ENCODE results near the gene DYDC2. TPM values are rescaled to one million over a fixed set of nuclear protein-coding genes. Genes with fewer than 3 reads are reported as not detected.

DYDC2 gene
- total RNA-seq, 1 donor from 2014 or later = not detected

GRCh38 chr10:80409121-80409520, 52.5 kb downstream of the DYDC2 start:
- peaks cover 42 to 48% (median 46%) of the 10 kb centered on the region in 3 donors for H3K4me1 ChIP-seq (ENCODE audit: control insufficient read depth in 3 of 3, insufficient read depth in 3 of 3, low read length in 3 of 3)
- peak overlapping the region; percentile 75 for H3K27ac ChIP-seq (ENCODE audit: low read depth, low read length)
- H3K9me3 ChIP-seq (ENCODE audit: control insufficient read depth in 3 of 3, low read length in 3 of 3) = no peaks in the 10 kb centered on the region
- H3K36me3 ChIP-seq (ENCODE audit: control insufficient read depth in 3 of 3, insufficient read depth in 3 of 3, low read length in 3 of 3) = no peaks in the 10 kb centered on the region
- H3K27me3 ChIP-seq (ENCODE audit: control insufficient read depth in 3 of 3, insufficient read depth in 3 of 3, low read length in 3 of 3) = no peaks in the 10 kb centered on the region
- H3K9ac ChIP-seq (ENCODE audit: low read depth in 1 of 3, low read length in 3 of 3) = peak overlapping the region; percentile 73 to 85 (median 74)
- peak overlapping the region; percentile 76 to 86 (median 86) for H3K4me3 ChIP-seq (ENCODE audit: low read length in 3 of 3)

- H3K27me3 ChIP-seq (ENCODE audit: control insufficient read depth in 3 of 3, insufficient read depth in 3 of 3, low read length in 3 of 3) = no peaks in the 10 kb centered on the region
- H3K36me3 ChIP-seq (ENCODE audit: control insufficient read depth in 3 of 3, insufficient read depth in 3 of 3, low read length in 3 of 3) = no peaks in the 10 kb centered on the region
- H3K9ac ChIP-seq (ENCODE audit: low read depth in 1 of 3, low read length in 3 of 3) = peak overlapping the region in 1 of 3 donors; percentile 54
- H3K4me1 ChIP-seq (ENCODE audit: control insufficient read depth in 3 of 3, insufficient read depth in 3 of 3, low read length in 3 of 3) = peaks cover 49 to 56% (median 55%) of the 10 kb centered on the region in 3 donors
- H3K9me3 ChIP-seq (ENCODE audit: control insufficient read depth in 3 of 3, low read length in 3 of 3) = no peaks in the 10 kb centered on the region
- H3K27ac ChIP-seq (ENCODE audit: low read depth, low read length) = no peak overlapping the region
- peak overlapping the region in 1 of 3 donors; percentile 22 for H3K4me3 ChIP-seq (ENCODE audit: low read length in 3 of 3)
Observed at GRCh38 chr10:80410122-80410521, 53.5 kb downstream of the DYDC2 start.

GRCh38 chr10:80410578-80411145, 54.1 kb downstream of the DYDC2 start:
- no peak overlapping the region for H3K27ac ChIP-seq (ENCODE audit: low read depth, low read length)
- H3K4me3 ChIP-seq (ENCODE audit: low read length in 3 of 3) = no peak overlapping the region

GRCh38 chr10:80411267-80411668, 54.7 kb downstream of the DYDC2 start:
- no peaks in the 10 kb centered on the region for H3K27me3 ChIP-seq (ENCODE audit: control insufficient read depth in 3 of 3, insufficient read depth in 3 of 3, low read length in 3 of 3)
- H3K4me1 ChIP-seq (ENCODE audit: control insufficient read depth in 3 of 3, insufficient read depth in 3 of 3, low read length in 3 of 3) = peaks cover 52 to 67% (median 60%) of the 10 kb centered on the region in 3 donors
- no peaks in the 10 kb centered on the region for H3K36me3 ChIP-seq (ENCODE audit: control insufficient read depth in 3 of 3, insufficient read depth in 3 of 3, low read length in 3 of 3)
- H3K9ac ChIP-seq (ENCODE audit: low read depth in 1 of 3, low read length in 3 of 3) = peak overlapping the region in 1 of 3 donors; percentile 25
- no peak overlapping the region for H3K27ac ChIP-seq (ENCODE audit: low read depth, low read length)
- H3K4me3 ChIP-seq (ENCODE audit: low read length in 3 of 3) = no peak overlapping the region
- H3K9me3 ChIP-seq (ENCODE audit: control insufficient read depth in 3 of 3, low read length in 3 of 3) = no peaks in the 10 kb centered on the region

More at GRCh38 chr10:80410578-80411145, 54.1 kb downstream of the DYDC2 start:
- no peaks in the 10 kb centered on the region for H3K27me3 ChIP-seq (ENCODE audit: control insufficient read depth in 3 of 3, insufficient read depth in 3 of 3, low read length in 3 of 3)
- H3K9ac ChIP-seq (ENCODE audit: low read depth in 1 of 3, low read length in 3 of 3) = peak overlapping the region in 1 of 3 donors; percentile 54
- peaks cover 46 to 61% (median 56%) of the 10 kb centered on the region in 3 donors for H3K4me1 ChIP-seq (ENCODE audit: control insufficient read depth in 3 of 3, insufficient read depth in 3 of 3, low read length in 3 of 3)
- no peaks in the 10 kb centered on the region for H3K9me3 ChIP-seq (ENCODE audit: control insufficient read depth in 3 of 3, low read length in 3 of 3)
- H3K36me3 ChIP-seq (ENCODE audit: control insufficient read depth in 3 of 3, insufficient read depth in 3 of 3, low read length in 3 of 3) = no peaks in the 10 kb centered on the region

- Histone ChIP-seq H3K27ac (ENCODE audit: low read depth, low read length) (no peak overlapping the region), H3K9ac (ENCODE audit: low read depth in 1 of 3, low read length in 3 of 3) (peak overlapping the region in 1 of 3 donors; percentile 25)
Observed at GRCh38 chr10:80411681-80412220, 55.2 kb downstream of the DYDC2 start.

GRCh38 chr10:80412486-80412885, 55.9 kb downstream of the DYDC2 start:
- Histone ChIP-seq H3K27me3 (ENCODE audit: control insufficient read depth in 3 of 3, insufficient read depth in 3 of 3, low read length in 3 of 3) (no peaks in the 10 kb centered on the region), H3K9ac (ENCODE audit: low read depth in 1 of 3, low read length in 3 of 3) (no peak overlapping the region), H3K27ac (ENCODE audit: low read depth, low read length) (no peak overlapping the region), H3K4me1 (ENCODE audit: control insufficient read depth in 3 of 3, insufficient read depth in 3 of 3, low read length in 3 of 3) (peaks cover 59 to 72% (median 63%) of the 10 kb centered on the region in 3 donors), H3K36me3 (ENCODE audit: control insufficient read depth in 3 of 3, insufficient read depth in 3 of 3, low read length in 3 of 3) (no peaks in the 10 kb centered on the region), H3K4me3 (ENCODE audit: low read length in 3 of 3) (no peak overlapping the region), H3K9me3 (ENCODE audit: control insufficient read depth in 3 of 3, low read length in 3 of 3) (no peaks in the 10 kb centered on the region)

More at GRCh38 chr10:80411681-80412220, 55.2 kb downstream of the DYDC2 start:
- H3K4me1 ChIP-seq (ENCODE audit: control insufficient read depth in 3 of 3, insufficient read depth in 3 of 3, low read length in 3 of 3) = peaks cover 57 to 72% (median 63%) of the 10 kb centered on the region in 3 donors
- no peaks in the 10 kb centered on the region for H3K36me3 ChIP-seq (ENCODE audit: control insufficient read depth in 3 of 3, insufficient read depth in 3 of 3, low read length in 3 of 3)
- no peaks in the 10 kb centered on the region for H3K27me3 ChIP-seq (ENCODE audit: control insufficient read depth in 3 of 3, insufficient read depth in 3 of 3, low read length in 3 of 3)
- H3K9me3 ChIP-seq (ENCODE audit: control insufficient read depth in 3 of 3, low read length in 3 of 3) = no peaks in the 10 kb centered on the region
- no peak overlapping the region for H3K4me3 ChIP-seq (ENCODE audit: low read length in 3 of 3)

GRCh38 chr10:80413271-80413996, 56.9 kb downstream of the DYDC2 start:
- Histone ChIP-seq H3K4me1 (ENCODE audit: control insufficient read depth in 3 of 3, insufficient read depth in 3 of 3, low read length in 3 of 3) (peaks cover 58 to 67% (median 59%) of the 10 kb centered on the region in 3 donors), H3K27ac (ENCODE audit: low read depth, low read length) (peak overlapping the region; percentile 3), H3K27me3 (ENCODE audit: control insufficient read depth in 3 of 3, insufficient read depth in 3 of 3, low read length in 3 of 3) (no peaks in the 10 kb centered on the region), H3K9ac (ENCODE audit: low read depth in 1 of 3, low read length in 3 of 3) (no peak overlapping the region), H3K9me3 (ENCODE audit: control insufficient read depth in 3 of 3, low read length in 3 of 3) (no peaks in the 10 kb centered on the region), H3K4me3 (ENCODE audit: low read length in 3 of 3) (peak overlapping the region in 1 of 3 donors; percentile 13), H3K36me3 (ENCODE audit: control insufficient read depth in 3 of 3, insufficient read depth in 3 of 3, low read length in 3 of 3) (no peaks in the 10 kb centered on the region)

GRCh38 chr10:80414142-80414895, 57.7 kb downstream of the DYDC2 start:
- peaks cover 0 to 3% (median 0%) of the 10 kb centered on the region in 3 donors for H3K36me3 ChIP-seq (ENCODE audit: control insufficient read depth in 3 of 3, insufficient read depth in 3 of 3, low read length in 3 of 3)
- H3K4me1 ChIP-seq (ENCODE audit: control insufficient read depth in 3 of 3, insufficient read depth in 3 of 3, low read length in 3 of 3) = peaks cover 52 to 58% (median 52%) of the 10 kb centered on the region in 3 donors
- H3K4me3 ChIP-seq (ENCODE audit: low read length in 3 of 3) = no peak overlapping the region
- H3K27ac ChIP-seq (ENCODE audit: low read depth, low read length) = peak overlapping the region; percentile 2
- no peak overlapping the region for H3K9ac ChIP-seq (ENCODE audit: low read depth in 1 of 3, low read length in 3 of 3)
- H3K9me3 ChIP-seq (ENCODE audit: control insufficient read depth in 3 of 3, low read length in 3 of 3) = no peaks in the 10 kb centered on the region
- no peaks in the 10 kb centered on the region for H3K27me3 ChIP-seq (ENCODE audit: control insufficient read depth in 3 of 3, insufficient read depth in 3 of 3, low read length in 3 of 3)

GRCh38 chr10:80415734-80416478, 59.3 kb downstream of the DYDC2 start:
- no peaks in the 10 kb centered on the region for H3K9me3 ChIP-seq (ENCODE audit: control insufficient read depth in 3 of 3, low read length in 3 of 3)
- no peaks in the 10 kb centered on the region for H3K27me3 ChIP-seq (ENCODE audit: control insufficient read depth in 3 of 3, insufficient read depth in 3 of 3, low read length in 3 of 3)
- H3K36me3 ChIP-seq (ENCODE audit: control insufficient read depth in 3 of 3, insufficient read depth in 3 of 3, low read length in 3 of 3) = peaks cover under 1 to 3% (median 3%) of the 10 kb centered on the region in 3 donors
- H3K27ac ChIP-seq (ENCODE audit: low read depth, low read length) = peak overlapping the region; percentile 16
- H3K4me1 ChIP-seq (ENCODE audit: control insufficient read depth in 3 of 3, insufficient read depth in 3 of 3, low read length in 3 of 3) = peaks cover 37 to 43% (median 40%) of the 10 kb centered on the region in 3 donors
- H3K9ac ChIP-seq (ENCODE audit: low read depth in 1 of 3, low read length in 3 of 3) = peak overlapping the region in 2 of 3 donors; percentile 10 to 20
- no peak overlapping the region for H3K4me3 ChIP-seq (ENCODE audit: low read length in 3 of 3)
